Gastroesophageal sphincter (tissue), 3 donors: ENCODE measurements around the gene HDHD5.
"Not testable (repeated sequence)": the region's sequence is repeated elsewhere in the genome, so short reads cannot be mapped to it uniquely, and the experiment has no call there.

Experiments used
- CTCF ChIP-seq, 4 experiments: fragments of 200-600 bp in 2 of 4; fragments of 450-650 bp in 2 of 4; sonication (generic) in 1 of 4; IDR thresholded peaks; one replicate each; pipeline ENCODE4 v1.5.1; 2017 to 2019; ENCODE audit warnings: antibody characterized with exemption in 4 of 4, mild to moderate bottlenecking in 2 of 4, moderate library complexity in 2 of 4
- EP300 ChIP-seq: sonication (generic); formaldehyde crosslinking; IDR thresholded peaks from one replicate; pipeline ENCODE4 v1.6.1; 2017; ENCODE audit warnings: antibody characterized with exemption, mild to moderate bottlenecking
- POLR2A ChIP-seq, 2 donors: fragments of 450-650 bp; IDR thresholded peaks; one replicate each; pipeline ENCODE4 v1.6.1; 2017; ENCODE audit warnings: antibody characterized with exemption in 2 of 2, mild to moderate bottlenecking in 2 of 2, moderate library complexity in 1 of 2
- POLR2AphosphoS5 ChIP-seq: sonication (generic); formaldehyde crosslinking; IDR thresholded peaks from one replicate; pipeline ENCODE4 v1.6.1; 2017; ENCODE audit warnings: antibody characterized with exemption

GRCh38 chr22:17147458-17147857 is 11.6 kb downstream of the HDHD5 start:
- not testable (repeated sequence) for TF ChIP-seq CTCF (IDR thresholded peaks at IDR 0.05); POLR2AphosphoS5; POLR2A (IDR thresholded peaks at IDR 0.05); EP300
